Epithelial cell of proximal tubule (primary cell): ENCODE measurements around the gene PPFIBP2. TPM values are rescaled to one million over a fixed set of nuclear protein-coding genes. Genes with fewer than 3 reads are reported as not detected.
A peak's percentile ranks its signal among the peaks of the same experiment; 100 is the strongest.

ENCODE experiments used
- DNase-seq: peaks from one replicate; pipeline ENCODE4 v3.0.0-alpha.2; 2011; ENCODE audit warnings: low read depth
- H3K4me3 ChIP-seq: 2 replicates; pipeline ENCODE4 v1.5.1; 2011; ENCODE audit warnings: low read depth, mild to moderate bottlenecking, low read length
- total RNA-seq: library from RNA; depleted of rRNA; stranded (reverse); fragments of >200 nt; gene quantifications from 2 replicates; pipeline ENCODE4 v1.2.3, GENCODE V29; 2015
- TF ChIP-seq, protein P1 (sequence below): conservative IDR thresholded peaks from 2 replicates; pipeline ENCODE4 v1.5.1; 2012; ENCODE audit warnings: low read depth, mild to moderate bottlenecking, low read length

PPFIBP2 gene
- total RNA-seq, 1 donor from 2014 or later = 1.7 TPM

GRCh38 chr11:7672276-7672959 lies 158.6 kb downstream of the PPFIBP2 start:
- no peak overlapping the region for H3K4me3 ChIP-seq
- TF ChIP-seq, protein P1, sequence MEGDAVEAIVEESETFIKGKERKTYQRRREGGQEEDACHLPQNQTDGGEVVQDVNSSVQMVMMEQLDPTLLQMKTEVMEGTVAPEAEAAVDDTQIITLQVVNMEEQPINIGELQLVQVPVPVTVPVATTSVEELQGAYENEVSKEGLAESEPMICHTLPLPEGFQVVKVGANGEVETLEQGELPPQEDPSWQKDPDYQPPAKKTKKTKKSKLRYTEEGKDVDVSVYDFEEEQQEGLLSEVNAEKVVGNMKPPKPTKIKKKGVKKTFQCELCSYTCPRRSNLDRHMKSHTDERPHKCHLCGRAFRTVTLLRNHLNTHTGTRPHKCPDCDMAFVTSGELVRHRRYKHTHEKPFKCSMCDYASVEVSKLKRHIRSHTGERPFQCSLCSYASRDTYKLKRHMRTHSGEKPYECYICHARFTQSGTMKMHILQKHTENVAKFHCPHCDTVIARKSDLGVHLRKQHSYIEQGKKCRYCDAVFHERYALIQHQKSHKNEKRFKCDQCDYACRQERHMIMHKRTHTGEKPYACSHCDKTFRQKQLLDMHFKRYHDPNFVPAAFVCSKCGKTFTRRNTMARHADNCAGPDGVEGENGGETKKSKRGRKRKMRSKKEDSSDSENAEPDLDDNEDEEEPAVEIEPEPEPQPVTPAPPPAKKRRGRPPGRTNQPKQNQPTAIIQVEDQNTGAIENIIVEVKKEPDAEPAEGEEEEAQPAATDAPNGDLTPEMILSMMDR = no peak
- no peak for DNase-seq

GRCh38 chr11:7672960-7673723 lies 159.3 kb downstream of the PPFIBP2 start, which contains the start of gene CYB5R2:
CYB5R2 (minus strand) TSS chr11:7673500; CDS start chr11:7672825, 675 bp downstream.
- TF ChIP-seq, protein P1 = no peak
- no peak for DNase-seq
- H3K4me3 ChIP-seq = peak within 1 kb of the TSS; percentile 52

- TF ChIP-seq, protein P1 = no peak
- DNase-seq = no peak
- H3K4me3 ChIP-seq = peak overlapping the region; percentile 52
Measured at GRCh38 chr11:7673724-7674434, 160.1 kb downstream of the PPFIBP2 start.

DNA sequence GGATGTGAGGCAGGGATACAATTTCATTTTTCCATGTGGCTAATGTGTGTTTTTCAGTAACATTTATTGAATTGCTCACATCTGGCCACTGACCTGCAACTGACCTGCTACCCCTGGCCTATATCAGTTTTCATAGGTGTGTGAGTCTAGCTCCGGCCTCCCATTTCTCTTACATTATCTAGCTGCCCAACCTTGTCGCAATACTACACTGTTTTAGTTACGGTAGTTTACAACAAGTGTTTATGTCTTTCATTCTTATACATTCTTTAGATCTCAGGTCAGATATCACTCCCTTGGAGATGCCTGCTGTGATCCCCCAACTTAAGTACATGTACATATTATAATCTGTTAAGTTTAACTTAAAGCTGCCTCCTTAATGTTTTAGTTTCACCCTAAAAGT lies 161.8 kb downstream of the PPFIBP2 start:
- DNase-seq = no peak
- H3K4me3 ChIP-seq = no peak overlapping the region
- TF ChIP-seq, protein P1 = no peak

GRCh38 chr11:7677071-7677470 lies 163.3 kb downstream of the PPFIBP2 start:
- TF ChIP-seq, protein P1 = no peak
- no peak overlapping the region for H3K4me3 ChIP-seq
- no peak for DNase-seq

DNA sequence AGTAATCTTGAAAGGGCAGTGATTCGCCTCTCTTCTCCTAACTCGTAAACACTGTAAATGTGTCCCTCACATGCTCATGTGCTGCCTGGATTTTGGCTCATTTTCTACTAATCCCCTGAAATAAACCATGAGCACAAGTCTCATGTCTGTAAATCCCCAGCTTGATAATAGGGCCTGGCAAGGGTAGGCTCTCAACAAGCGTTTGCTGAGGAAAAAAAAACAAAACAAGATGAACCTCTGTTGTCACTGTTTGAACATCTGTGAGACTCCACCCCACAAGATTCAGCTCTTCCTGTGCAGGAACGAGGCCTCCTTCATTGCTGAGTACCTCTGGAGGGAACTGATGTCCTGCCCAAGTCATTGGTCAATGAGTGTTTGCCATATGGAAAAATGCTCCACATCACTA lies 164.0 kb downstream of the PPFIBP2 start:
- TF ChIP-seq, protein P1 = no peak
- no peak overlapping the region for H3K4me3 ChIP-seq

More for the DNA sequence above, 164.0 kb downstream of the PPFIBP2 start:
- DNase-seq = no peak
